Thoracic aorta (tissue), 2 donors: ENCODE measurements around the gene PALM2AKAP2. TPM values are rescaled to one million over a fixed set of nuclear protein-coding genes. Genes with fewer than 3 reads are reported as not detected.
A peak's percentile ranks its signal among the peaks of the same experiment; 100 is the strongest.

ENCODE experiments used
- ATAC-seq: fragments of 150-250 bp; one replicate; pipeline ENCODE4 v1.8.0; 2017; ENCODE audit warnings: low read depth; ENCODE audit not compliant: insufficient number of reproducible peaks, low FRiP score
- DNase-seq: peaks from one replicate; pipeline ENCODE4 v3.0.0-alpha.2; 2020; ENCODE audit warnings: low spot score
- H3K27ac ChIP-seq, 2 donors: fragments of 200-600 bp; sonication (generic); 1 replicate in 1 of 2; 2 replicates in 1 of 2; pipeline ENCODE4 v1.5.1; 2016; ENCODE audit warnings: mild to moderate bottlenecking in 2 of 2, moderate library complexity in 2 of 2
- H3K27me3 ChIP-seq: fragments of 200-600 bp; sonication (generic); replicated peaks from 2 replicates; pipeline ENCODE4 v1.6.0; 2016; ENCODE audit warnings: mild to moderate bottlenecking; ENCODE audit not compliant: insufficient read depth
- H3K36me3 ChIP-seq: fragments of 200-600 bp; sonication (generic); one replicate; pipeline ENCODE4 v1.5.1; 2016
- H3K4me1 ChIP-seq, 2 donors: fragments of 200-600 bp; sonication (generic); 1 replicate in 1 of 2; 2 replicates in 1 of 2; pipeline versions ENCODE4 v1.5.1 to v1.6.0; 2016; ENCODE audit warnings: low read depth in 2 of 2, mild to moderate bottlenecking in 1 of 2; ENCODE audit not compliant: control insufficient read depth in 1 of 2
- H3K4me3 ChIP-seq: fragments of 200-600 bp; sonication (generic); 2 replicates; pipeline ENCODE4 v1.5.1; 2016; ENCODE audit warnings: mild to moderate bottlenecking
- H3K9me3 ChIP-seq: fragments of 200-600 bp; sonication (generic); 2 replicates; pipeline ENCODE4 v1.5.1; 2016
- total RNA-seq, 2 donors: library from RNA; depleted of rRNA; stranded (reverse); fragments of >200 nt; gene quantifications; one replicate each; pipeline versions ENCODE4 v1.1.0 to v1.2.3, GENCODE V29; 2016
- TF ChIP-seq, protein P1 (sequence below): fragments of 200-600 bp; sonication (generic); IDR thresholded peaks from one replicate; pipeline ENCODE4 v1.5.1; 2019; ENCODE audit warnings: antibody characterized with exemption

PALM2AKAP2 gene
- total RNA-seq, 2 donors from 2014 or later, result 45.9 to 84.2 TPM

GRCh38 chr9:109806506-109807115, 26.6 kb downstream of the PALM2AKAP2 start:
- no peak overlapping the region for H3K4me3 ChIP-seq
- TF ChIP-seq, protein P1, sequence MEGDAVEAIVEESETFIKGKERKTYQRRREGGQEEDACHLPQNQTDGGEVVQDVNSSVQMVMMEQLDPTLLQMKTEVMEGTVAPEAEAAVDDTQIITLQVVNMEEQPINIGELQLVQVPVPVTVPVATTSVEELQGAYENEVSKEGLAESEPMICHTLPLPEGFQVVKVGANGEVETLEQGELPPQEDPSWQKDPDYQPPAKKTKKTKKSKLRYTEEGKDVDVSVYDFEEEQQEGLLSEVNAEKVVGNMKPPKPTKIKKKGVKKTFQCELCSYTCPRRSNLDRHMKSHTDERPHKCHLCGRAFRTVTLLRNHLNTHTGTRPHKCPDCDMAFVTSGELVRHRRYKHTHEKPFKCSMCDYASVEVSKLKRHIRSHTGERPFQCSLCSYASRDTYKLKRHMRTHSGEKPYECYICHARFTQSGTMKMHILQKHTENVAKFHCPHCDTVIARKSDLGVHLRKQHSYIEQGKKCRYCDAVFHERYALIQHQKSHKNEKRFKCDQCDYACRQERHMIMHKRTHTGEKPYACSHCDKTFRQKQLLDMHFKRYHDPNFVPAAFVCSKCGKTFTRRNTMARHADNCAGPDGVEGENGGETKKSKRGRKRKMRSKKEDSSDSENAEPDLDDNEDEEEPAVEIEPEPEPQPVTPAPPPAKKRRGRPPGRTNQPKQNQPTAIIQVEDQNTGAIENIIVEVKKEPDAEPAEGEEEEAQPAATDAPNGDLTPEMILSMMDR, result no peak
- ATAC-seq (peak; percentile 44), DNase-seq (no peak)
- H3K36me3 ChIP-seq, result no peaks in the 10 kb centered on the region
- H3K4me1 ChIP-seq, result peaks cover 23 to 57% of the 10 kb centered on the region in 2 donors
- H3K9me3 ChIP-seq, result no peaks in the 10 kb centered on the region
- peak overlapping the region; percentile 43 to 65 for H3K27ac ChIP-seq
- H3K27me3 ChIP-seq, result no peaks in the 10 kb centered on the region

DNA sequence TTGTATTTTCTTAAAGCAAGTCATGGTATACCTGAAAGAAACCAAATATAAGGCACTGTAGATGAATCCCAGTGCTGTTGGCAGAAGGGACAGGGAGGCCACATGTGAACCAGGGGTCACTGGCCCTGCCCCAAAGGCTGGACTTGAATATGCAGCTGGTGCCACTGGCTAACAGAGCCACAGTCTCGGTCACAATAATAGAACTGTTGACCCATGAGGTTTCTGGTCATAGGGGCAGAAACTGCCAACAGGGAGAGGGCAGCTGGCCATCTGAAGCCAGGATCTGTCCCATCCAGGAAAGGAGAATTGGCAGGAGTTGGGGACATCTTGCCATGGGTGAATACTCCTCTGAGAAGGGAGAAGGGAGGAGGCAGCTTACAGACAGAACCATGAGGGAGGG, 31.9 kb downstream of the PALM2AKAP2 start:
- ATAC-seq (no peak), DNase-seq (no peak)
- peaks cover 11 to 40% of the 10 kb centered on the region in 2 donors for H3K4me1 ChIP-seq
- no peaks in the 10 kb centered on the region for H3K27me3 ChIP-seq
- H3K4me3 ChIP-seq, result no peak overlapping the region
- no peak overlapping the region for H3K27ac ChIP-seq
- TF ChIP-seq, protein P1, result no peak
- H3K36me3 ChIP-seq, result no peaks in the 10 kb centered on the region
- H3K9me3 ChIP-seq, result no peaks in the 10 kb centered on the region

DNA sequence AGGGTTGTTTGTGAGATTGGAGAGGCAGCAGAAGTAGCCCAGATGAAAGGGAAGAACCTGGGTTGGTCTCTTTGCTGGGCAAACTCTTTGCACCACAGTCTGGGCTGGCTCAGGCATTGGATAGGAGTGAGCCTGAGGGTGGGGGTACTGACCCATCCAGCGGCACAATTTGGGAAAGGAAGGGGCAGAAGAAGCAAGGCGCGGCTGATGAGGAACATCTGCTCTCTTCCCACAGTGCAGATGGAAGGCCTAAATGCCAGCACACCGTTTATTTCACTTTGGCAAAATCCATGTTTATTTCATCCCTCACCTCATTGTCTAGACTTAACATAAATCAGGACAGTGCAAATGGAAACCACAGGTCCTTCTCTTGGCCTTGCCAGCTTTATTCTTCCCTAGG, 32.3 kb downstream of the PALM2AKAP2 start:
- no peak for ATAC-seq
- H3K9me3 ChIP-seq, result no peaks in the 10 kb centered on the region

DNA sequence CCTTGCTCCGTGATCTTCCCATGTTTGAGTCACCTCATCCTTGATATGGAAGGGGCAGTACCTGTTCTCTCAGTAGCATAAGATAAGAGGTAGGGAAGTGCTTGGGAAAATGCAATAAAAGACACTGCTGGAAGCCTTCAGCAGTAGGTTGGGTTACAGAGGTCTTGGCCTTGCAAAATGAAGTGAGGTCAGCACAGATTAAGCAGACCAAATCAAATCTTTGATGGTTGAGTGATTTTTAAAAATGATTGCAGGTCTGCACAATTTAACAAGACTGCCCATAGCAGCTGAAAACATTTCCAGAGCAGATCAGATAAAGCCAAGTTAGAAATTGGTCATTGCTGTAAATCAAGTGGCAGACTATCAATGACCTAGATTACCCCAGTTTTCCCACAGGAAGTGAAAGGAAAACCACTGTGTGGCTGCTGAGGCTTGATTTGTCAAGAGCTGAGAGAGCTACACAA, 32.9 kb downstream of the PALM2AKAP2 start:
- H3K36me3 ChIP-seq, result no peaks in the 10 kb centered on the region
- H3K9me3 ChIP-seq, result no peaks in the 10 kb centered on the region
- H3K4me3 ChIP-seq, result no peak overlapping the region

More for the DNA sequence above, 32.3 kb downstream of the PALM2AKAP2 start:
- Histone ChIP-seq H3K36me3 (no peaks in the 10 kb centered on the region), H3K4me3 (no peak overlapping the region), H3K4me1 (peaks cover 11 to 40% of the 10 kb centered on the region in 2 donors), H3K27me3 (no peaks in the 10 kb centered on the region), H3K27ac (no peak overlapping the region)
- TF ChIP-seq, protein P1, result no peak
- DNase-seq, result no peak

DNA sequence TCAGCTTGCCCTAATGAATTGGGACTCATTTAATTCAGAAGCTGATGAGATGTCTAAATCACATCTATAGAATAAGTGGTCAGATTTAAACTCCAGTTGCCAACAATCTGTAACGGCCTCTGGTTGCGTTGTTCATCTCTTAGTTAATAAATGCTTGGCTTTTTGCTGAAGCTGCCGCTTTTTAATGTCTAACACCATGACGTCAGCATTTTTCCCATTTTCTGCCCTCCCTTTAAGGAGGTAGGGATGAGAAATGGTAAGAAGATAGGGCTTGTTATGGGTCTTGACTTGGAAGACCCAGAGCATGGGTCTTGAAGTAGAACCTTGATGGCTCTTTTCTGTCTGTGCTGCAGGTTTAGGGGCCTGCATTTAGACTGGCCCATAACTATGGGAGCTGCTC, 33.3 kb downstream of the PALM2AKAP2 start:
- Histone ChIP-seq H3K36me3 (no peaks in the 10 kb centered on the region), H3K4me3 (no peak overlapping the region), H3K4me1 (peaks cover 13 to 44% of the 10 kb centered on the region in 2 donors), H3K27me3 (no peaks in the 10 kb centered on the region), H3K27ac (no peak overlapping the region), H3K9me3 (no peaks in the 10 kb centered on the region)
- no peak for DNase-seq
- no peak for ATAC-seq
- TF ChIP-seq, protein P1, result no peak

More for the DNA sequence above, 32.9 kb downstream of the PALM2AKAP2 start:
- no peak for ATAC-seq
- Histone ChIP-seq H3K27me3 (no peaks in the 10 kb centered on the region), H3K27ac (no peak overlapping the region), H3K4me1 (peaks cover 13 to 40% of the 10 kb centered on the region in 2 donors)
- DNase-seq, result no peak
- TF ChIP-seq, protein P1, result no peak
